ENCODE measurements around the gene OR52W1. TPM values are rescaled to one million over a fixed set of nuclear protein-coding genes. Genes with fewer than 3 reads are reported as not detected.

OR52W1 gene, protein sequence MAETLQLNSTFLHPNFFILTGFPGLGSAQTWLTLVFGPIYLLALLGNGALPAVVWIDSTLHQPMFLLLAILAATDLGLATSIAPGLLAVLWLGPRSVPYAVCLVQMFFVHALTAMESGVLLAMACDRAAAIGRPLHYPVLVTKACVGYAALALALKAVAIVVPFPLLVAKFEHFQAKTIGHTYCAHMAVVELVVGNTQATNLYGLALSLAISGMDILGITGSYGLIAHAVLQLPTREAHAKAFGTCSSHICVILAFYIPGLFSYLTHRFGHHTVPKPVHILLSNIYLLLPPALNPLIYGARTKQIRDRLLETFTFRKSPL
- not detected for total RNA-seq

DNA sequence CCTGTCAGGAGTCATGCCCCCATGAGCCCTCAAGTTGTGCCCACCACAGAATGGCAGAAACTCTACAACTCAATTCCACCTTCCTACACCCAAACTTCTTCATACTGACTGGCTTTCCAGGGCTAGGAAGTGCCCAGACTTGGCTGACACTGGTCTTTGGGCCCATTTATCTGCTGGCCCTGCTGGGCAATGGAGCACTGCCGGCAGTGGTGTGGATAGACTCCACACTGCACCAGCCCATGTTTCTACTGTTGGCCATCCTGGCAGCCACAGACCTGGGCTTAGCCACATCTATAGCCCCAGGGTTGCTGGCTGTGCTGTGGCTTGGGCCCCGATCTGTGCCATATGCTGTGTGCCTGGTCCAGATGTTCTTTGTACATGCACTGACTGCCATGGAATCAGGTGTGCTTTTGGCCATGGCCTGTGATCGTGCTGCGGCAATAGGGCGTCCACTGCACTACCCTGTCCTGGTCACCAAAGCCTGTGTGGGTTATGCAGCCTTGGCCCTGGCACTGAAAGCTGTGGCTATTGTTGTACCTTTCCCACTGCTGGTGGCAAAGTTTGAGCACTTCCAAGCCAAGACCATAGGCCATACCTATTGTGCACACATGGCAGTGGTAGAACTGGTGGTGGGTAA lies at the start of gene OR52W1:
OR52W1 (plus strand) TSS at position 51 of the 637 bp plus-strand sequence; CDS start at position 51, 0 bp downstream.
- DNase-seq (ENCODE audit: low spot score in 2 of 2) (no peak), FAIRE-seq (no peak)

- DNase-seq (ENCODE audit: low spot score in 2 of 2) (no peak), FAIRE-seq (no peak)
Measured at GRCh38 chr11:6151117-6151516, 47.9 kb upstream of the OR52W1 start.

- DNase-seq (ENCODE audit: low spot score in 2 of 2): no peak
- no peak for FAIRE-seq
Measured at GRCh38 chr11:6152126-6152525, 46.9 kb upstream of the OR52W1 start.

DNA sequence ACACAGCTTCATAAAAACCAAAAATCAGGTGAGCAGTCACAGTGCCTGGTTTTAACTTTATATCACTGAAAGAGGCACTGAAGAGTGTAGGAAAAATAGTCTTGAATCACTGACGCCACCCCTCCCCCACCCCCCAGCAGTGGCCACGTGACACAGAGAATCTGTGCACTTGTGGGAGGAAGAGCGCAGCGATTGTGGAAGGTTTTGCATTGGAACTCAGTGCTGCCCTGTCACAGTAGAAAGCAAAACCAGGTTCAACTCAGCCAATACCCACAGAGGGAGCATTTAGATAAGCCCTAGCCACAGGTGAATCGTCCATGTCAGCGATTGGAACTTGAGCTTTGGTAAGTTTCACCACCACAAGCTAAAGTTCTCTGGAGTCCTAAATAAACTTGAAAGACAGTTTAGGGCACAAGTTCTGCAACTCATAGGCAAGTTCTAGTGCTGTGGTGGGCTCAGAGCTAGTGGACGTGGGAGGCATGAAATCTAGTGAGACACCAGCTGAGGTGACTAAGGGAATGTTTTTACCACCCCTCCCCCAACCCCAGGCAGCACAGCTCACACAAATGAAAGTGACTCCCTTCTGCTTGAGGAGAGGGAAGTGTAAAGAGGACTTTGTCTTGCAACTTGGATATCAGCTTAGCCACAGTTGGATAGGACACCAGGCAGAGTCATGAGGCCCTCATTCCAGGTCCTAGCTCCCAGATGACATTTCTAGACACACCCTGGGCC lies 42.2 kb upstream of the OR52W1 start:
- DNase-seq (ENCODE audit: low spot score in 2 of 2) (no peak), FAIRE-seq (no peak)

GRCh38 chr11:6170226-6170625 lies 28.8 kb upstream of the OR52W1 start, which contains the start of gene OR52B2:
OR52B2 (minus strand) TSS chr11:6170326; CDS start chr11:6170326, 0 bp downstream.
- FAIRE-seq: no peak
- DNase-seq (ENCODE audit: low spot score in 2 of 2): no peak

DNA sequence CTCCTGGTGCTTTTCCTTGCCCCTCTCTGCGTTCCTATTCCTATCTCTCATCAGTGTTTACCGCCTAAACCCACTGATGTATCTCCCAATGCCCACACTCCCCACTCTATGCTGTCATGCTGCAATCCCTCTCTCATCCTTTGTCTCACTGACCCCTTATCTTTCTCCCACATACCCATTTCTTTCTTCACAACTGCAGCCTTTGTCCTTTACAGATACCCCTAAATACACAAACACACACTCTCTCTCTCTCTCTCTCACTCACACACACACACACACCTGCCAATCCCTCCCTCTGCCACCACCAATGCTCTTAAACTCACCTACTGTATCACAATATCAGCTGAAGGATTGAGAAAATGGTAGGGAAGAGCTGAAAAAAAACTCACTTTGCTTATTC lies 23.6 kb upstream of the OR52W1 start:
- no peak for DNase-seq (ENCODE audit: low spot score in 2 of 2)
- FAIRE-seq: no peak

DNA sequence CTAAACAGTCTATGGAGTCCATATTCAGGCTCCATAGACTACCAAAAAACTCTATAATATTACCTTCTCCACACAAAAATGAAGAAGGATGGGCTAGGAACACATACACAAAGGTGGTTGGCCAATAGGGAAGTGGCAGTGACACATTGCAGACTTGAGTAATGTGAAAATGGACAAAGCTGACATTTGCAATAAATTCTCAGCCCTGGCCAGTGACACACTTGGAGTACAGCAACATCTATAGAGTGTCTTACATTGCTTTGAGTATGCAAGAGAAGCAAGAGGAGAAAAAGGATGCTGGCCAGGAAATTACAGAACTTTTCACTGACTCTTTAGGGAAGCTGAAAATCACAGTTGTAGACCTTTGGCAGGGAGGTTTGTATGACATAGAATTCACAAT lies 7.3 kb upstream of the OR52W1 start:
- FAIRE-seq (no peak), DNase-seq (ENCODE audit: low spot score in 2 of 2) (no peak)

DNA sequence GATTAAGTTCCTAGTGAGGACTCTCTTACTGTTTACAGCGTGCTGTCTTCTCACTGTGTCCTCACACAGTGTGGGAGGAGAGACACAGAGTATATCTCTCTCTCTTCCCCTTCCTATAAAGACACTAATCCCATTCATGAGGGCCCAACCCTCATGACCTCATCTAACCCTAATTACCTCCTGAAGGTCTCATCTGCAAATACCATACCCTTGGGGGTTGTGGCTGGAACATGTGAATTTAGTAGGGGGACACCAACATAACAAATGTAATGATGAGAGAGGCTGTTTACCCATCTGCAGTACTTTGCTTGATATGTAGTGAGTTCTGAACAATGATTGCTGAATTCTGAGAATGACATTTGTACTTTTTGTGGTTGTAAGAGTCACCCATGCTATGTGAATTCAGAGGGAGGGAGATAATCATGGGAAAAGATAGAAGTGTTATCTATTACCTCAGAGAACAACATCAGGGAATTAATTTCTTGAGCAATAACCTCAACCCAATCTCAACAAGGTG lies 4.9 kb upstream of the OR52W1 start:
- FAIRE-seq (no peak), DNase-seq (ENCODE audit: low spot score in 2 of 2) (no peak)

- FAIRE-seq (no peak), DNase-seq (ENCODE audit: low spot score in 2 of 2) (no peak)
Measured at GRCh38 chr11:6196396-6196795, 2.6 kb upstream of the OR52W1 start.

GRCh38 chr11:6197466-6198200 lies 1.4 kb upstream of the OR52W1 start:
- DNase-seq (ENCODE audit: low spot score in 2 of 2): no peak
- FAIRE-seq: no peak

DNA sequence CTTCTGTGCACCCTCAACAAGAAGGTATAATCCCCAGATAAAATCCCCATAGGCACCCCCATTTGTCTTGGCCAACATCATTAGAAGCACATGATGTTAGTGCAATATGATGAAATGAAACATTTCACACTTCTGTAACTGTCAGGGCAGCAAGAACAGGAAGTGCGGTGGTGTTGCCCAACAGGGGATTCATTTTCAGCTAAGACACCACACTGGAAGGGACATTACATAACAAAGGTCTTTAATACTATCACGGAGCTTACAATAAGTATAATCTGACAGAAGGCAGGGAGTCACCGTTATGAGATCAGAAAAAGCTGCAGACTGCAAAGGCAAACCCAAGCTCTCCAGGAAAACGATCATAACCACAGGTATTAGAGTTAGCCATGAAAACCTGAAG lies 2.0 kb downstream of the OR52W1 start:
- DNase-seq (ENCODE audit: low spot score in 2 of 2) (no peak), FAIRE-seq (no peak)

- FAIRE-seq: no peak
- DNase-seq (ENCODE audit: low spot score in 2 of 2): no peak
Measured at GRCh38 chr11:6201481-6201880, 2.5 kb downstream of the OR52W1 start.

DNA sequence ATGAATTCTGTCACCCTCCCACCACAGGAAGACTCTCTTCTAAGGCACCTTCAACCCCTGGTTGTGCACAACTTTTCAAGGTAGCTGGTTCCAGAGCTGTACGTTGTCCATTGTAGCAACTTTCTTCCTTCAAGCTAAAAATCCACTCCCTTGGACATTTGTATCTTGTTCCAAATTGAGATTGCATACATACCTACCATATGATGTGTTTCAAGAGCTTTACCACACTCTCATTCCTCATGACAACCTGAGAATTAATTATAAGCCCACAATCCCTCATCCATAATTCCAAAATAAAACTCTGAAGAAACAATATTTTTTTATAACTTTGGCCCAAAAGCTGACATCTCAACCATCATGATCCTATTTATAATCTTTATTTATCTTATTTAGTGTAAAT lies 3.0 kb downstream of the OR52W1 start:
- DNase-seq (ENCODE audit: low spot score in 2 of 2): no peak
- no peak for FAIRE-seq

DNA sequence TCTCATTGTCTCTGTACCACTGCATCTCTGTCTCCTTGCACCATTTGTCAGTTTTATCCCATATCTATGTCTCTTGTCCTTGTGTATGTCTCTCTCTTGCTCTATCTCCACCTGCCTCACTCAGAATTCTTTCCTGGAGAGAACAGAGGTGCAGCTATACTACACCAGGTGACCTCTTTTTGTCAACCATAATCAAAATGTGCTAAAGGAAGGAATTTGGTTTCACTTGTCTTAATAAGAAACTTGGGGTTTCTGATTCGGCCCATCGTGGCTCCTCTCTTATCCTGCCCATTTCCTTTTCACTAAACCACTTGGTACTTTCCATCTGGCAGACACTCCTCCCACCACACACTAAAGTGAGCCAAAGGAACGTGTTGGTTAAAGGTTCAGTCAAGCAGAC lies 4.3 kb downstream of the OR52W1 start:
- FAIRE-seq (no peak), DNase-seq (ENCODE audit: low spot score in 2 of 2) (no peak)

DNA sequence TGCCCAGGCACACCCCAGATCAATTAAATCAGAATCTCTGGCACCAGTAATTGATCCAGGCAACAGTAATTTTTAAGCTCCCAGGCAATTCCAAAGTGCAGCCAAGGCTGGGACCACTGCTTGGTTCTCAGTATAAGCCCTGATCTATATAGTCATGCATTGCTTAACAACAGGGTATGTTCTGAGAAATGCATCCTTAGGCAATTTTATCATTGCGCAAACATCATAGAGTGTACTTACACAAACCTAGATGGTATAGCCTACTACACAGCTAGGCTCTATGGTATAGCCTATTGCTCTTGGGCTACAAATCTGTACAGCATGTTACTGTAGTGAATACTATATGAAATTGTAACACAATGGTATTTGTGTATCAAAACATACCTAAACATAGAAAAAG lies 5.7 kb downstream of the OR52W1 start:
- DNase-seq (ENCODE audit: low spot score in 2 of 2) (no peak), FAIRE-seq (no peak)

DNA sequence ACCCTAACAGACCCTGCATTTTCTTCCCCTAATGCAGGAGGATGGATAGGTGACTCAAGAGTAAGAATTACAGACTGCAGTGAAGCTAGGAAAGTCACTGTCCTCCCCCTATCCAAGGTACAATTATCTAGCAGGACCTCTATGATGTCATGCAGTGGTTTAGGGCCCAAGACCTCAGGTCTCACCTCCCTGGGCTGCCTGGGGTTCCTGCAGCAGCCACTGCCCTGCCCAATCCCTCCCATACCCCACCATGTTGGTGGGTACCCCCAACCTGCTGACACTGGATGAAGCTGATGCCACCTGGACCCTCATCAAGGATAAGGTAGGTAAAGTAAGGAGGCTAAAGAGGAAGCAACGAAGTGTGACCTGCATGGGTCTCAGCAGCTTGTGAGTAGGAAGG lies 6.3 kb downstream of the OR52W1 start, which contains the start of gene C11orf42:
C11orf42 (plus strand) TSS at position 192 of the 400 bp plus-strand sequence; CDS start at position 251, 59 bp downstream.
- no peak for DNase-seq (ENCODE audit: low spot score in 2 of 2)
- FAIRE-seq: no peak

- FAIRE-seq (no peak), DNase-seq (ENCODE audit: low spot score in 2 of 2) (no peak)
Measured at GRCh38 chr11:6206456-6207180, 7.6 kb downstream of the OR52W1 start.

DNA sequence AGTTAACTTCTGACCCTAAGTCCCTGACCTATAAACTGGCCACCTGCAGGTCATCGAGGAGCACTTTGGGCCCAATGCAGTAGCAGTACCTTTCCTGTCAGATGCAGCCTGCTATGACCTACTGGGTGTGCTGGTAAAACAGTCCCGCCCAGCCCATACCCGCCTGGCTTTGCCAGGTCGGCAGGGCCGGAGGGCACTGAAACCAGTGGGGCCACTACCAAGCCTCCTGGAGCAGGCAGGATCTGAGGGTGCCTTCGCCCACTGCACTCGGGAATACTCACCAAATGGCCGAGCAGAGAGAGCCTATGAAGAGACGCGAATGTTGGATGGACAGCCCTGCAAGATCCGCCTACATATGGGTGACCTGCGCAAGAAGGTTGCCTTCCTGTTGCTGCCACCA lies 10.8 kb downstream of the OR52W1 start:
- no peak for FAIRE-seq
- no peak for DNase-seq (ENCODE audit: low spot score in 2 of 2)

GRCh38 chr11:6210274-6210955 lies 11.4 kb downstream of the OR52W1 start:
- FAIRE-seq (no peak), DNase-seq (ENCODE audit: low spot score in 2 of 2) (no peak)

Data from frontal cortex (tissue), 4 donors.